GM13977 (cell line): Measurements from ENCODE around the gene COPZ1.
"Not testable (repeated sequence)": the region's sequence is repeated elsewhere in the genome, so short reads cannot be mapped to it uniquely, and the experiment has no call there.

Experiments used
- DNase-seq: peaks from one replicate; pipeline ENCODE4 v3.0.0; 2012; ENCODE audit warnings: low spot score
- CTCF ChIP-seq: IDR thresholded peaks from 2 replicates; pipeline ENCODE4 v1.5.1; 2012; ENCODE audit warnings: mild to moderate bottlenecking, control low read depth; ENCODE audit not compliant: insufficient read depth; ENCODE audit errors: extremely low read depth, missing control alignments
- in situ Hi-C: fragments of 300-500 bp; cut with MboI; formaldehyde crosslinking; loops from one replicate; pipeline ENCODE4 v1.12.0; 2022; ENCODE audit warnings: low sequenced_read_pairs, low pct_unique_long_range_greater_than_20kb, mixed read lengths, inconsistent platforms; ENCODE audit not compliant: unreplicated experiment

The COPZ1 gene

GRCh38 chr12:54304187-54304810 lies 20.6 kb upstream of the COPZ1 start:
- DNase-seq = no peak
- no peak for TF ChIP-seq CTCF
- in situ Hi-C loops = no loop called here

DNA sequence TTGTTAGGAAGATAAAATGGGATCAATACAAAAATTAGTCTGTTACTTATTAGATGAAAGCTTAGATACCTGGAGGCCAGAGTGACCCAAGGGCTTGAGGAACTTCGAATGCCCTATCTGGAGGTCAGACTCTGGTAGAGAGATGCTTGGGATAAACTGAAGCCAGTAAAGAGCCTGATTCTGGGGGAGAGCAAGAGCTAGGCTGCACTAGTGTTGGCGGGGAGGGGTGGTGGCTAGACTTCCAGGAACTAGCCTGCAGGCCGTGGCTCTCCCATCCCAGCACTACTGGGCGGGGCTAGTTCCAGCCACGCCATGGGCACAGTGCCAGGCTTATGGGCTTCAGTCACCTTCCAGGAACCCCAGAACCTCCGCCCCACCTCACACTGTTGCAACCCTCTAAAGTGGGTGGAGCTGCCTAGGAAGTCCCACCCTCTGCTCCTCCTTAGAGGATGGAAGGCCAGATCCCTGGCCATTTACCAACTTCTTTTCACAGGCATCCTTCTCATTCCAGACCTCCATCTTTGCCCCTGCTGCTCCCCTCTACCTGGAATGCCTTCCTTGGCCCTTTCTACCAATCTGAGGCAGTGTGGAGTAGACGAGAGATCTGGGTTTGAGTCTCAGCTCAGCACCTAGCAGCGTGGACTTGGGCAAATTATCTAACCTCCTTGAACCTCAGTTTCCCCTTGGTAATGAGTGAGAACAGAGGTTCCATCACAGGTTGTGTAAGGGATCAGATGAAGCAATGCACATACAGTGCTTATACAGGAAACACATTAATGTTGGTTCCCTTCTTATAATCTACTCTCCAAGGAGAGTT lies 17.8 kb upstream of the COPZ1 start:
- no peak for DNase-seq
- in situ Hi-C loops = no loop called here
- no peak for TF ChIP-seq CTCF

- no peak for TF ChIP-seq CTCF
- in situ Hi-C loops = no loop called here
- no peak for DNase-seq
Measured at GRCh38 chr12:54311051-54311450, 13.9 kb upstream of the COPZ1 start.

GRCh38 chr12:54312309-54312708 lies 12.6 kb upstream of the COPZ1 start:
- in situ Hi-C loops, DNase-seq: not testable (repeated sequence)

DNA sequence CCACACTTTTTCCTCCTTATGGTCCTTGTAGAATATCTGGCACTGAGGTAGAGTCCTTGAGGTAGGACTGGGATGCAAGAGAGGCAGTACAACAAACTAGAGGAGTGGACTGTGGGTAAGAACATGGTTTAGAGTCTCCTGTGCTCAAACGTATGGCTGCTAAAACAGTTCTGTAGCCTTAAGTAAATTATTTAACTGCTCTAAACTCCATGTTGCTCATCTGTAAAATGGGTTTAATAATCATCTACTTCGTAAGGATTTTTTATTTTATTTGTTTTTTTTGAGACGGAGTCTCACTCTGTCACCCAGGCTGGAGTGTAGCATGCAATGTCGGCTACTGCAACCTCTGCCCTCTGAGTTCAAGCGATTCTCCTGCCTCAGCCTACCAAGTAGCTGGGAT lies 3.6 kb upstream of the COPZ1 start:
- no peak for TF ChIP-seq CTCF
- in situ Hi-C loops = no loop called here
- DNase-seq = no peak

DNA sequence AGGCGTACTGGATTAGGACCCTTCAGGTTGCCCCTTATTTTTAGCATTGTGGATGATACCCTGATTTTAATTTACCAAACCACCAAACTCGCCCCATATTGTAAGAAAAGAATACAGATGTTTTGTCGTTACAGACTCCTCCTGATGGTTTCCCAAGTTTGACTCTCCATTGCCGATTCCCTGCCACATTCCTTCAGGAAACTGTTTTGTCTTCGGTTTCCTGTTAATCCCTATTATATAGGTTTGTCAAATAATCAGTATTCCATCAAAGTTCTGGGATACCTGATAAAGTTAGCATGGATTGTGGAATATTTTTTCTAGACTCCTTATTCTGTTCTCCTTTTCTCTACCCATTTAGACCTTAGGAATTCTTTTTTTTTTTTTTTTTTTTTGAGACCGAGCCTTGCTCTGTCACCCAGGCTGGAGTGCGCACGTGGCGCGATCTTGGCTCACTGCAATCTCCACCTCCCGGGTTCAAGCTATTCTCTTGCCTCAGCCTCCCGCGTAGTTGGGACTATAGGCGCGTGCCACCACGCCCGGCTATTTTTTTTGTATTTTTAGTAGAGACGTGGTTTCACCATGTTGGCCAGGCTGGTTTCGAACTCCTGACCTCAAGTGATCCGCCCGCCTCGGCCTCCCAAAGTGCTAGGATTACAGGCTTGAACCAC lies 645 bp downstream of the COPZ1 start:
- DNase-seq, in situ Hi-C loops: not testable (repeated sequence)

GRCh38 chr12:54328595-54329337 lies 3.8 kb downstream of the COPZ1 start:
- in situ Hi-C loops = no loop called here
- DNase-seq = no peak
- TF ChIP-seq CTCF = no peak
